Measurements from ENCODE around the gene PON2. TPM values are rescaled to one million over a fixed set of nuclear protein-coding genes. Genes with fewer than 3 reads are reported as not detected.

Gene PON2
- polyA plus RNA-seq, 1 donor (not counting 4 experiments of a cell fraction or from before 2014, with no cell fraction given): 98.1 TPM

DNA sequence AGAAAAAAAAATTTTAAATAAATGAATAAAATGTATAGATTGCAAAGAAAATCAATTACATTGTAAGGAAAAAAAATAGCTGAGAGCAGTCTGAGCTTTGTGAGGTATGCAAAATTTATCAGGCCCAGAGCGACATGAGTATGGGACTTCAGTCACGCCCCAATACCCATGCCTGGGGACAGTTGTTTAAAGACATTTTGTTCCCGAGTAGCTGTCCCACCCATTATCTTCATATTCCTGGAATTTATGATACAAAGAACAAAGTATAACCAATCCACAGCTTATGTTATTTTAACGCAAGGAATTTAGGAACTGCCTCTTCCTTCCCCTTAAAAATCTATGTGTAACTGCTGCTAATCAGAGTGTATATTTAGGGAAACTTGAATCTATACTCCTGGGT, 1.6 kb upstream of the PON2 start:
- no peaks in the 10 kb centered on the region for H3K27me3 ChIP-seq (ENCODE audit: control insufficient read depth, extremely low read depth, insufficient read depth, low read length)
- DNase-seq (ENCODE audit: low read depth, low spot score) (no peak), FAIRE-seq (no peak)
- no peaks in the 10 kb centered on the region for H4K20me1 ChIP-seq (ENCODE audit: control insufficient read depth, extremely low read depth, insufficient read depth, low read length)
- H3K4me3 ChIP-seq (ENCODE audit: control insufficient read depth in 2 of 3, extremely low read depth in 1 of 3, insufficient read depth in 2 of 3, low read depth in 1 of 3, low read length in 3 of 3): no peak overlapping the region
- no peak overlapping the region for H3K4me2 ChIP-seq (ENCODE audit: control insufficient read depth, extremely low read depth, insufficient read depth, low read depth, low read length)
- no peaks in the 10 kb centered on the region for H3K9me3 ChIP-seq (ENCODE audit: control insufficient read depth, low read depth, low read length)
- H3K79me2 ChIP-seq (ENCODE audit: control insufficient read depth, insufficient read depth, low read length): peaks cover 7% of the 10 kb centered on the region
- H2AFZ ChIP-seq (ENCODE audit: control insufficient read depth, low read length): no peak overlapping the region
- TF ChIP-seq EZH2 (IDR thresholded peaks at IDR 0.05; ENCODE audit: low read length) (no peak), CTCF (optimal IDR thresholded peaks at IDR 0.05 in 1 of 3, IDR thresholded peaks at IDR 0.05 in 1 of 3, conservative IDR thresholded peaks at IDR 0.05 in 1 of 3; ENCODE audit: extremely low read depth in 1 of 3, insufficient read depth in 2 of 3, low read length in 3 of 3) (no peak)
- peaks cover 0 to 2% of the 10 kb centered on the region in 2 experiments for H3K36me3 ChIP-seq (ENCODE audit: control insufficient read depth in 2 of 2, extremely low read depth in 1 of 2, insufficient read depth in 2 of 2, low read length in 2 of 2)
- H3K9me1 ChIP-seq (ENCODE audit: control insufficient read depth, extremely low read depth, insufficient read depth, low read length): no peaks in the 10 kb centered on the region
- dilution Hi-C loops (cut with MboI; ENCODE audit: extremely low pct_ligation_motif_present, low sequenced_read_pairs): no loop called here
- H3K27ac ChIP-seq (ENCODE audit: control insufficient read depth, insufficient read depth, low read length): no peak overlapping the region
- H3K9ac ChIP-seq (ENCODE audit: control insufficient read depth, extremely low read depth, insufficient read depth, low read length): no peak overlapping the region
- H3K4me1 ChIP-seq (ENCODE audit: control insufficient read depth, extremely low read depth, insufficient read depth, low read length): peaks cover 10% of the 10 kb centered on the region

DNA sequence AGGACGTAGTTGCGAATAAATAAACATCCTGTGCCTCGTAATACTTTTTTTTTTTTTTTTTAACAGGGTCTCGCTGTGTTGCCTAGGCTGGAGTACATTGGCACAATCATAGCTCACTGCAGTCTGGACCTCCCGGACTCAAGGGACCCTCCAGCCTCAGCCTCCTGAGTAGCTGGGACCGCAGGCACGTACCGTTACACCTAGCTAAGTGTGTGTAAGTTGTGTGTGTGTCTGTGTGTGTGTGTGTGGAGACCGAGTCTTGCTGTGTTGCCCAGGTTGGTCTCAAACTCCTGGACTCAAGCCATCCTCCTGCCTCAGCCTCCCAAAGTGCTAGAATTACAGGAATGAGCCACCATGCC, 573 bp upstream of the PON2 start:
- H3K79me2 ChIP-seq (ENCODE audit: control insufficient read depth, insufficient read depth, low read length): peaks cover 7% of the 10 kb centered on the region
- FAIRE-seq (no peak), DNase-seq (ENCODE audit: low read depth, low spot score) (no peak)
- H3K27me3 ChIP-seq (ENCODE audit: control insufficient read depth, extremely low read depth, insufficient read depth, low read length): no peaks in the 10 kb centered on the region
- H4K20me1 ChIP-seq (ENCODE audit: control insufficient read depth, extremely low read depth, insufficient read depth, low read length): no peaks in the 10 kb centered on the region
- TF ChIP-seq EZH2 (IDR thresholded peaks at IDR 0.05; ENCODE audit: low read length) (no peak), CTCF (optimal IDR thresholded peaks at IDR 0.05 in 1 of 3, IDR thresholded peaks at IDR 0.05 in 1 of 3, conservative IDR thresholded peaks at IDR 0.05 in 1 of 3; ENCODE audit: extremely low read depth in 1 of 3, insufficient read depth in 2 of 3, low read length in 3 of 3) (no peak)
- H3K9me3 ChIP-seq (ENCODE audit: control insufficient read depth, low read depth, low read length): no peaks in the 10 kb centered on the region
- H3K4me3 ChIP-seq (ENCODE audit: control insufficient read depth in 2 of 3, extremely low read depth in 1 of 3, insufficient read depth in 2 of 3, low read depth in 1 of 3, low read length in 3 of 3): peak overlapping the region in 2 of 3 experiments; percentile 84 to 89
- H3K27ac ChIP-seq (ENCODE audit: control insufficient read depth, insufficient read depth, low read length): peak overlapping the region; percentile 61
- peaks cover 10% of the 10 kb centered on the region for H3K4me1 ChIP-seq (ENCODE audit: control insufficient read depth, extremely low read depth, insufficient read depth, low read length)
- dilution Hi-C loops (cut with MboI; ENCODE audit: extremely low pct_ligation_motif_present, low sequenced_read_pairs): no loop called here
- H3K36me3 ChIP-seq (ENCODE audit: control insufficient read depth in 2 of 2, extremely low read depth in 1 of 2, insufficient read depth in 2 of 2, low read length in 2 of 2): peaks cover 0 to 2% of the 10 kb centered on the region in 2 experiments
- H3K4me2 ChIP-seq (ENCODE audit: control insufficient read depth, extremely low read depth, insufficient read depth, low read depth, low read length): peak overlapping the region; percentile 83
- no peaks in the 10 kb centered on the region for H3K9me1 ChIP-seq (ENCODE audit: control insufficient read depth, extremely low read depth, insufficient read depth, low read length)
- peak overlapping the region; percentile 85 for H3K9ac ChIP-seq (ENCODE audit: control insufficient read depth, extremely low read depth, insufficient read depth, low read length)
- H2AFZ ChIP-seq (ENCODE audit: control insufficient read depth, low read length): peak overlapping the region; percentile 88

Data from keratinocyte (primary cell).